Esophagus squamous epithelium (tissue), 5 donors: ENCODE data around the gene SLC44A3. TPM values are rescaled to one million over a fixed set of nuclear protein-coding genes. Genes with fewer than 3 reads are reported as not detected.
A peak's percentile ranks its signal among the peaks of the same experiment; 100 is the strongest.

Experiments
- DNase-seq: peaks from one replicate; lab custom pipeline; 2025; lab: John Stamatoyannopoulos, UW
- H3K27ac ChIP-seq, 4 donors: fragments of 200-600 bp; sonication (generic); one replicate each; pipeline ENCODE4 v1.5.1; 2016 to 2019; ENCODE audit warnings: mild to moderate bottlenecking in 1 of 4
- H3K27me3 ChIP-seq, 4 donors: fragments of 200-600 bp; sonication (generic); 1 replicate in 3 of 4; 2 replicates in 1 of 4; pipeline versions ENCODE4 v1.5.1 to v1.6.0; 2017 to 2021; ENCODE audit warnings: antibody characterized with exemption in 1 of 4
- H3K36me3 ChIP-seq, 3 donors: fragments of 200-600 bp; sonication (generic); one replicate each; pipeline ENCODE4 v1.5.1; 2016 to 2019
- H3K4me1 ChIP-seq, 3 donors: fragments of 200-600 bp; sonication (generic); one replicate each; pipeline ENCODE4 v1.5.1; 2017 to 2019
- H3K4me3 ChIP-seq, 4 donors: fragments of 200-600 bp; sonication (generic); 1 replicate in 3 of 4; 2 replicates in 1 of 4; pipeline ENCODE4 v1.5.1; 2016 to 2019; ENCODE audit warnings: mild to moderate bottlenecking in 2 of 4, moderate library complexity in 1 of 4
- H3K9me3 ChIP-seq, 3 donors: fragments of 200-600 bp; sonication (generic); one replicate each; pipeline ENCODE4 v1.5.1; 2016 to 2019
- POLR2A ChIP-seq, 4 donors: fragments of 450-650 bp; IDR thresholded peaks; one replicate each; pipeline ENCODE4 v1.6.1; 2017; ENCODE audit warnings: antibody characterized with exemption in 4 of 4, mild to moderate bottlenecking in 4 of 4, moderate library complexity in 3 of 4
- WGBS, 2 donors: methylation state at CpG; one replicate each; pipeline ENCODE4 v1.1.5; 2018; 5-methylcytosine and 5-hydroxymethylcytosine counted together
- intact Hi-C: fragments of 100-400 bp; cut with DNase I; formaldehyde crosslinking; loops from one replicate; pipeline ENCODE4 v1.15.0; 2022
- total RNA-seq, 4 donors: library from RNA; depleted of rRNA; stranded (reverse); fragments of >200 nt; gene quantifications; one replicate each; pipeline ENCODE4 v1.1.0, GENCODE V29; 2016
- TF ChIP-seq, protein P1 (sequence below), 6 experiments: fragments of 450-650 bp in 4 of 6; fragments of 200-600 bp in 2 of 6; sonication (generic) in 2 of 6; IDR thresholded peaks; one replicate each; pipeline ENCODE4 v1.5.1; 2016 to 2019; ENCODE audit warnings: antibody characterized with exemption in 6 of 6, mild to moderate bottlenecking in 4 of 6, moderate library complexity in 4 of 6
- donor health status: DM: yes; HTN: yes; CAD: no.

Gene SLC44A3
- total RNA-seq, 4 donors from 2014 or later, result 5.4 to 11.7 (median 9.4) TPM

DNA sequence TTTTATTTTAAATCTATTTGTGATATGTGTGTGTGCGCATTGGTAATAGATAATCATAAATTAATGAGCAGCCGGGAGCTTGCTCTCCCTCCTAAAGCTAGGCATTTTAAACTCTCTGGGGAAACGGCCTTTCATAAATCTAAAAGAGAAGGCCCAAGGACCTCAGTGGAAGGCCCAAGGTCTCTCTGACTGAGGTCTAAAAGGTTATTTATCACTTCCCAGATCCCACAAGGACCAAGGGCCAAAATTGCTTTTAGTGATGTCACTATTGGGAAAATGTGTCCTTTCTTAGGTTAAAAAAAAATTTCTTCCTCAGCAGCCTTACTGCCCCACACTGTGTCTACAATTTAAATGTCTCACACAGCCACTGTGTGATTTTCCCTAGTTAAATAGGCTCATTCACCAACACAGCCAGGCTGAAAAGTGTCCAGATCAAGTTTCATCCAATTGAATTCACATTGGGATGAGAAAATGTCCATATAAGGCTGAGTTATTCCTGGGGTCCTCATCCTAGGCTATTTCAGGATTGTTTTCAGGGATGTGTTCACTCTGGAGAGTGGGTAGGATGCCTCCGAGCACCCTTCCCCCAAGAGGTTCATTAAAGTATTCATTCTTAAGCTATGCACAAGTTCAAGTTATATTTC, 46.1 kb downstream of the SLC44A3 start:
- no peaks in the 10 kb centered on the region for H3K27me3 ChIP-seq
- peak overlapping the region; percentile 84 to 95 (median 90) for H3K27ac ChIP-seq
- DNase-seq, result no peak
- TF ChIP-seq, protein P1, sequence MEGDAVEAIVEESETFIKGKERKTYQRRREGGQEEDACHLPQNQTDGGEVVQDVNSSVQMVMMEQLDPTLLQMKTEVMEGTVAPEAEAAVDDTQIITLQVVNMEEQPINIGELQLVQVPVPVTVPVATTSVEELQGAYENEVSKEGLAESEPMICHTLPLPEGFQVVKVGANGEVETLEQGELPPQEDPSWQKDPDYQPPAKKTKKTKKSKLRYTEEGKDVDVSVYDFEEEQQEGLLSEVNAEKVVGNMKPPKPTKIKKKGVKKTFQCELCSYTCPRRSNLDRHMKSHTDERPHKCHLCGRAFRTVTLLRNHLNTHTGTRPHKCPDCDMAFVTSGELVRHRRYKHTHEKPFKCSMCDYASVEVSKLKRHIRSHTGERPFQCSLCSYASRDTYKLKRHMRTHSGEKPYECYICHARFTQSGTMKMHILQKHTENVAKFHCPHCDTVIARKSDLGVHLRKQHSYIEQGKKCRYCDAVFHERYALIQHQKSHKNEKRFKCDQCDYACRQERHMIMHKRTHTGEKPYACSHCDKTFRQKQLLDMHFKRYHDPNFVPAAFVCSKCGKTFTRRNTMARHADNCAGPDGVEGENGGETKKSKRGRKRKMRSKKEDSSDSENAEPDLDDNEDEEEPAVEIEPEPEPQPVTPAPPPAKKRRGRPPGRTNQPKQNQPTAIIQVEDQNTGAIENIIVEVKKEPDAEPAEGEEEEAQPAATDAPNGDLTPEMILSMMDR (IDR thresholded peaks at IDR 0.05), result no peak
- TF ChIP-seq POLR2A (IDR thresholded peaks at IDR 0.05), result no peak
- no peaks in the 10 kb centered on the region for H3K9me3 ChIP-seq
- no peaks in the 10 kb centered on the region for H3K36me3 ChIP-seq
- intact Hi-C loops, result no loop called here
- no peak overlapping the region for H3K4me3 ChIP-seq
- WGBS, 2 donors, result 80 to 87% methylated on average over 4 of the region's 4 CpGs
- H3K4me1 ChIP-seq, result peaks cover 37 to 87% (median 40%) of the 10 kb centered on the region in 3 donors

- peaks cover 25 to 81% (median 38%) of the 10 kb centered on the region in 3 donors for H3K4me1 ChIP-seq
- TF ChIP-seq, protein P1 (IDR thresholded peaks at IDR 0.05), result no peak
- TF ChIP-seq POLR2A (IDR thresholded peaks at IDR 0.05), result no peak
- no peak overlapping the region for H3K4me3 ChIP-seq
- H3K9me3 ChIP-seq, result no peaks in the 10 kb centered on the region
- H3K36me3 ChIP-seq, result no peaks in the 10 kb centered on the region
- H3K27ac ChIP-seq, result no peak overlapping the region
- intact Hi-C loops, result no loop called here
- no peaks in the 10 kb centered on the region for H3K27me3 ChIP-seq
- no peak for DNase-seq
- WGBS, 2 donors, result 84 to 94% methylated on average over 2 of the region's 2 CpGs
These were observed 50.9 kb downstream of the SLC44A3 start for GRCh38 chr1:94871031-94871430.

DNA sequence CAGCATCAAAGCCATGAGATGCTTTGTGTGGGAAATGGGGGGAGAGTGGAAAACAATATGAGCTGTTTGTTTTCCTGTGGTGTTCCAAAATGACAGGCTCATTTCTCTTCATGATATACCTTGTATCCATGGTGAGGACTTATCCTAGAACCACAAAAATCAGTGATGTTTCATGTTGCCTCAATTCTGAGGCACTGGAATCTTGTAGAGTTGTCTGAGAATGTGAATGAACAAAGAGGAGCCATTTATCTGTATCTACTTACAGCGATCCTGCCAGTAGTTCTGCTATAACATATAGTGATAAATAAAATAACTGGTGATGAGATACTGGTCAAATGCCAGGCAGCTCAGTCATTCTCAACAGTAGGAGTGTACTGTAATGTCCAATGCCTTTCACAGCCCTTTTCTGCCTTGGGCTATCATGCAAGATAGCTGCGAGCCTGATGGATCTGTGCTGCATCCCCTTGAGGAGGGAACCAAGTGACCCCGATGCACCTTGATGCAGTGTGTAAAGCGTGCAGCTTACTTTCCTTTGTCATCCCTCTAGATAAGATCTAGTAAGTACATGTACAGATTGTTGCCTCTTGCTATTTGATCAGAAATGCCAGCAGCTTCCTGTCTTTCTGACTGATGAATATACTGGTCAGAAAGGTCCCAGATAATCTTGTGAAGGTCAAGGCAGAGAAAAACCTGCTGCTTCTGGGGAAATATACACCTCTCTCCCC, 52.8 kb downstream of the SLC44A3 start:
- H3K4me3 ChIP-seq, result no peak overlapping the region
- 73 to 74% methylated on average over 4 of the region's 4 CpGs for WGBS, 2 donors
- TF ChIP-seq POLR2A (IDR thresholded peaks at IDR 0.05), result no peak
- TF ChIP-seq, protein P1 (IDR thresholded peaks at IDR 0.05), result no peak
- intact Hi-C loops, result no loop called here
- H3K9me3 ChIP-seq, result no peaks in the 10 kb centered on the region
- no peaks in the 10 kb centered on the region for H3K27me3 ChIP-seq
- no peak for DNase-seq
- H3K27ac ChIP-seq, result peak overlapping the region; percentile 72 to 89 (median 86)
- H3K4me1 ChIP-seq, result peaks cover 26 to 87% (median 33%) of the 10 kb centered on the region in 3 donors
- H3K36me3 ChIP-seq, result no peaks in the 10 kb centered on the region

GRCh38 chr1:94873520-94874351, 53.6 kb downstream of the SLC44A3 start:
- Histone ChIP-seq H3K9me3 (no peaks in the 10 kb centered on the region), H3K27me3 (no peaks in the 10 kb centered on the region), H3K4me1 (peaks cover 24 to 86% (median 32%) of the 10 kb centered on the region in 3 donors), H3K36me3 (no peaks in the 10 kb centered on the region), H3K27ac (peak overlapping the region; percentile 72 to 89 (median 86)), H3K4me3 (no peak overlapping the region)
- intact Hi-C loops, result no loop called here
- 30 to 31% methylated on average over 7 of the region's 7 CpGs for WGBS, 2 donors
- TF ChIP-seq, protein P1 (IDR thresholded peaks at IDR 0.05), result no peak
- TF ChIP-seq POLR2A (IDR thresholded peaks at IDR 0.05), result no peak
- no peak for DNase-seq
